ENCODE results near the gene UQCRQ. TPM values are rescaled to one million over a fixed set of nuclear protein-coding genes. Genes with fewer than 3 reads are reported as not detected.
A peak's percentile ranks its signal among the peaks of the same experiment; 100 is the strongest.

UQCRQ gene
- total RNA-seq, 1 experiment from 2014 or later: 306 TPM

GRCh38 chr5:132829742-132830435 is 36.6 kb upstream of the UQCRQ start:
- H3K9me3 Mint-ChIP-seq: no peaks in the 10 kb centered on the region; a peak in 1 of 5 replicates
- Histone ChIP-seq H3K23me2 (ENCODE audit: insufficient read length, low read depth, low read length, poor library complexity, severe bottlenecking) (peaks cover 21% of the 10 kb centered on the region), H2AK5ac (ENCODE audit: insufficient read length, low read length) (no peak overlapping the region), H3K23ac (ENCODE audit: insufficient read length, low read depth, low read length) (no peak overlapping the region), H3K9ac (ENCODE audit: extremely low read depth, insufficient read length, low read length) (peak overlapping the region; percentile 13), H2BK20ac (ENCODE audit: low read depth, low read length, poor library complexity, severe bottlenecking) (no peak overlapping the region), H3K4ac (ENCODE audit: low read depth, low read length) (no peak overlapping the region), H2BK5ac (ENCODE audit: insufficient read length, low read length) (no peak overlapping the region), H3K56ac (ENCODE audit: insufficient read length, low read depth, low read length) (no peak overlapping the region), H3K27me3 (ENCODE audit: insufficient read depth, low read length) (peaks cover 21% of the 10 kb centered on the region; the same call in 1 of the 2 replicates), H3K4me2 (ENCODE audit: insufficient read depth, insufficient read length, low read length) (peak overlapping the region; percentile 39), H3T11ph (ENCODE audit: low read length) (no peak overlapping the region), H3K14ac (ENCODE audit: insufficient read depth, low read length) (peak overlapping the region; percentile 38), H2BK120ac (ENCODE audit: low read depth, low read length, poor library complexity, severe bottlenecking) (no peak overlapping the region), H4K5ac (ENCODE audit: insufficient read length, low read depth, low read length) (no peak overlapping the region), H2BK12ac (ENCODE audit: insufficient read length, low read depth, low read length) (no peak overlapping the region), H2BK15ac (ENCODE audit: low read depth, low read length) (no peak overlapping the region), H3K18ac (ENCODE audit: insufficient read length, low read depth, low read length) (no peak overlapping the region), H4K20me1 (ENCODE audit: control insufficient read depth, insufficient read depth, insufficient read length) (no peaks in the 10 kb centered on the region), H3K79me2 (ENCODE audit: insufficient read depth, low read length) (no peaks in the 10 kb centered on the region), H2AFZ (ENCODE audit: low read length) (no peak overlapping the region), H3K79me1 (ENCODE audit: insufficient read depth, low read depth, low read length, poor library complexity, severe bottlenecking) (no peaks in the 10 kb centered on the region), H3K9me3 (ENCODE audit: control insufficient read depth, low read depth, low read length) (no peaks in the 10 kb centered on the region), H3K27ac (ENCODE audit: insufficient read length, low read depth, low read length) (no peak overlapping the region), H3K4me1 (ENCODE audit: insufficient read depth, low read length) (peaks cover 2% of the 10 kb centered on the region), H4K91ac (ENCODE audit: insufficient read length, low read depth, low read length) (no peak overlapping the region), H4K8ac (replicated peaks; ENCODE audit: insufficient read length, low read depth, low read length) (no peak overlapping the region)
- peak; percentile 72 for DNase-seq
- H3K27ac Mint-ChIP-seq: 0 out of 7 replicates have a peak overlapping the region, but pooled peaks of 1 of the 3 experiments have one; percentile 53
- peaks cover 69% of the 10 kb centered on the region for H3K27me3 Mint-ChIP-seq (ENCODE audit: low read depth)
- H3K4me1 Mint-ChIP-seq: peaks cover 9 to 17% of the 10 kb centered on the region in 2 experiments
- TF ChIP-seq CTCF (conservative IDR thresholded peaks at IDR 0.05): peak; percentile 81
- peaks cover 0 to 3% (median 3%) of the 10 kb centered on the region in 3 experiments; a peak in 4 of 7 replicates for H3K36me3 Mint-ChIP-seq (ENCODE audit: insufficient read depth in 1 of 3, low read depth in 3 of 3)
- peak overlapping the region; percentile 76 to 85 for H3K4me3 Mint-ChIP-seq
- no CpG with 5 or more reads among the region's 75 CpGs for WGBS (ENCODE audit: extremely low coverage, insufficient read length, low lambda C conversion rate)

All from H9 (cell line).